ENCODE data around the gene STXBP6.

STXBP6 gene

GRCh38 chr14:25049568-25050268 is at the start of gene STXBP6:
STXBP6 (minus strand) TSS chr14:25050147; CDS start chr14:24974818, 75,329 bp downstream.
- H3K4me1 ChIP-seq (ENCODE audit: control insufficient read depth, insufficient read depth, low read length): no peaks in the 10 kb centered on the region
- peak within 1 kb of the TSS; percentile 75 for H3K4me3 ChIP-seq (ENCODE audit: low read length)
- H3K9ac ChIP-seq (ENCODE audit: low read length): peak within 1 kb of the TSS; percentile 77
- no peaks in the 10 kb centered on the region for H3K36me3 ChIP-seq (ENCODE audit: control insufficient read depth, insufficient read depth, low read length)
- H3K27me3 ChIP-seq (ENCODE audit: control insufficient read depth, insufficient read depth, low read length): peaks cover 11% of the 10 kb centered on the region
- no peaks in the 10 kb centered on the region for H3K9me3 ChIP-seq (ENCODE audit: control insufficient read depth, low read length)

- peaks cover 9% of the 10 kb centered on the region for H3K4me1 ChIP-seq (ENCODE audit: control insufficient read depth, insufficient read depth, low read length)
- H3K27me3 ChIP-seq (ENCODE audit: control insufficient read depth, insufficient read depth, low read length): no peaks in the 10 kb centered on the region
- no peaks in the 10 kb centered on the region for H3K9me3 ChIP-seq (ENCODE audit: control insufficient read depth, low read length)
- no peak overlapping the region for H3K9ac ChIP-seq (ENCODE audit: low read length)
- H3K4me3 ChIP-seq (ENCODE audit: low read length): no peak overlapping the region
- no peaks in the 10 kb centered on the region for H3K36me3 ChIP-seq (ENCODE audit: control insufficient read depth, insufficient read depth, low read length)
Measured at GRCh38 chr14:25097120-25097519, 47.2 kb upstream of the STXBP6 start.

DNA sequence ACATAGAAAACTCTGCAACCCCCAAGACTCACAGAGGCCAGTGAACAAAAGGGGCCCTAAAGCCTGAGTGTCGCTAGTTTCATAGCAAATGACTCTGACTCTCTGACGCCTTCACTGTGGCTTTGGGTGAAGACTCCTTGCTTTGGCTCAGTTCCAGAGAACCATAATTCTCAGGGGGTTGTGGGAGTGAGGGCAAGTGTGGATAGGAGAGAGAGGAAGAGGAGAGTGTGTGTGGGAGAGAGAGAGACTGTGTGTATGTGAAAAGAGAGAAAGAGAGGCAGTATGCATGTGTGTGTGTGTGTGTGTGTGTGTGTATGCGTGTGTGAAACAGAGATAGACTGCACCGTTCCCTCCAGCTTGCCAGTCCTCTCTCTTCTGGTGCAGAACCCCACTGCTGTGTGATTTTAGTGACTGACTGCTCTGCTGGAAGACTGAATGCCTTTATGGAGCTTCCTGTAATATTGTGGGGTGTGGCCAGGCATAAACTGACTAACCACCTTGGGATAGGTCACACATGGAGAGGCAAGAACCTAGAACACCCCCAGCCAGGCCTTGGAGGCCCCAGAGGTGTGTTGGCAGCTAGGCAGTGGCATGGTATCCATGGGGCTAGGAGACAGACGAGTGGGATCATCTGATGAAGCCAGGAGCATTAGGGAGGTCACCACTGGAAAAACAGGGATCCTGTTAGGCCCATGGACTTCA is 45.9 kb upstream of the STXBP6 start:
- Histone ChIP-seq H3K36me3 (ENCODE audit: control insufficient read depth, insufficient read depth, low read length) (no peaks in the 10 kb centered on the region), H3K4me3 (ENCODE audit: low read length) (no peak overlapping the region), H3K4me1 (ENCODE audit: control insufficient read depth, insufficient read depth, low read length) (peaks cover 7% of the 10 kb centered on the region), H3K9ac (ENCODE audit: low read length) (no peak overlapping the region), H3K9me3 (ENCODE audit: control insufficient read depth, low read length) (no peaks in the 10 kb centered on the region), H3K27me3 (ENCODE audit: control insufficient read depth, insufficient read depth, low read length) (no peaks in the 10 kb centered on the region)

DNA sequence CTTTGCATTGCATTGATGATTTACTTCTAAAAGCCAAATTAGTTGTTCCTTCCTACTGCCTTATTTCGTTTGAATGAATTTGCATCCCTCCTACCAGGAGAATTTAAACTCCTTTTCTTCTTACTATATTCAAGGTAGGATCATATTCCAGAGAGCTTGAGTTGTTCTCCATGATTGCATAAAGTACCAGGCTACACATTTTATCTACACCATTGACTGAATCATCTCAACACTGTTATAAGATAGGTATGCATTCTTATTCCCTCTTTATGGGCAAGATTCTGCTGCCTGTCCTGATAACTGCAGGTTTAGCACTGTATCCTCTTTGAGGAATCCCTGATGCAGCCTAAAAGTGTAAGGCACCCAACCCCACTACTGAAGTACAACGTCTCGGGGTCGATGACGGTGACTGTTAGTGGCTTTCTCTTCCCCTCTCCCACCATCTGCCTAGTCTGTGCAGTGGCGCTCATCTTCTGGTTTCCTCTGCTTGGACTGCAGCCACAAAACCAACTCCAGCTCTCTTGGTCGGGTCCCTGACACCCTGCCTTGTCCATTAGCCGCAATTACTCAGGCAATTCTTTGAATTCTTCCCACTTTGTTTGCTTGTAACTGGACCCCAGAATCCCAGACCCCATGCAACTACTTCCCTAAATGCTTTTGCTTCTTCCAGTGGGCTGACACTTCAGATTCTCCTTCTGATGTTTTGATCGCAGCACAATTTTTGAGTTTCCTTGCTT is 44.4 kb upstream of the STXBP6 start:
- Histone ChIP-seq H3K9ac (ENCODE audit: low read length) (no peak overlapping the region), H3K4me1 (ENCODE audit: control insufficient read depth, insufficient read depth, low read length) (peaks cover 7% of the 10 kb centered on the region), H3K27me3 (ENCODE audit: control insufficient read depth, insufficient read depth, low read length) (no peaks in the 10 kb centered on the region), H3K9me3 (ENCODE audit: control insufficient read depth, low read length) (no peaks in the 10 kb centered on the region), H3K36me3 (ENCODE audit: control insufficient read depth, insufficient read depth, low read length) (no peaks in the 10 kb centered on the region), H3K4me3 (ENCODE audit: low read length) (no peak overlapping the region)

- Histone ChIP-seq H3K27me3 (ENCODE audit: control insufficient read depth, insufficient read depth, low read length) (no peaks in the 10 kb centered on the region), H3K9me3 (ENCODE audit: control insufficient read depth, low read length) (no peaks in the 10 kb centered on the region), H3K36me3 (ENCODE audit: control insufficient read depth, insufficient read depth, low read length) (no peaks in the 10 kb centered on the region), H3K9ac (ENCODE audit: low read length) (no peak overlapping the region), H3K4me1 (ENCODE audit: control insufficient read depth, insufficient read depth, low read length) (peaks cover 7% of the 10 kb centered on the region), H3K4me3 (ENCODE audit: low read length) (no peak overlapping the region)
Measured at GRCh38 chr14:25092258-25092740, 42.4 kb upstream of the STXBP6 start.

- Histone ChIP-seq H3K4me3 (ENCODE audit: low read length) (no peak overlapping the region), H3K9me3 (ENCODE audit: control insufficient read depth, low read length) (no peaks in the 10 kb centered on the region), H3K4me1 (ENCODE audit: control insufficient read depth, insufficient read depth, low read length) (peaks cover 4% of the 10 kb centered on the region), H3K27me3 (ENCODE audit: control insufficient read depth, insufficient read depth, low read length) (no peaks in the 10 kb centered on the region), H3K36me3 (ENCODE audit: control insufficient read depth, insufficient read depth, low read length) (no peaks in the 10 kb centered on the region), H3K9ac (ENCODE audit: low read length) (no peak overlapping the region)
Measured at GRCh38 chr14:25090716-25091454, 40.9 kb upstream of the STXBP6 start.

GRCh38 chr14:25090256-25090655 is 40.3 kb upstream of the STXBP6 start:
- Histone ChIP-seq H3K9me3 (ENCODE audit: control insufficient read depth, low read length) (no peaks in the 10 kb centered on the region), H3K4me3 (ENCODE audit: low read length) (no peak overlapping the region), H3K27me3 (ENCODE audit: control insufficient read depth, insufficient read depth, low read length) (no peaks in the 10 kb centered on the region), H3K4me1 (ENCODE audit: control insufficient read depth, insufficient read depth, low read length) (no peaks in the 10 kb centered on the region), H3K9ac (ENCODE audit: low read length) (no peak overlapping the region), H3K36me3 (ENCODE audit: control insufficient read depth, insufficient read depth, low read length) (no peaks in the 10 kb centered on the region)

GRCh38 chr14:25089496-25089895 is 39.5 kb upstream of the STXBP6 start:
- no peaks in the 10 kb centered on the region for H3K4me1 ChIP-seq (ENCODE audit: control insufficient read depth, insufficient read depth, low read length)
- no peaks in the 10 kb centered on the region for H3K27me3 ChIP-seq (ENCODE audit: control insufficient read depth, insufficient read depth, low read length)

GRCh38 chr14:25086821-25087396 is 37.0 kb upstream of the STXBP6 start:
- Histone ChIP-seq H3K9ac (ENCODE audit: low read length) (no peak overlapping the region), H3K36me3 (ENCODE audit: control insufficient read depth, insufficient read depth, low read length) (no peaks in the 10 kb centered on the region), H3K9me3 (ENCODE audit: control insufficient read depth, low read length) (no peaks in the 10 kb centered on the region), H3K27me3 (ENCODE audit: control insufficient read depth, insufficient read depth, low read length) (no peaks in the 10 kb centered on the region), H3K4me1 (ENCODE audit: control insufficient read depth, insufficient read depth, low read length) (no peaks in the 10 kb centered on the region), H3K4me3 (ENCODE audit: low read length) (no peak overlapping the region)

More at GRCh38 chr14:25089496-25089895, 39.5 kb upstream of the STXBP6 start:
- H3K9me3 ChIP-seq (ENCODE audit: control insufficient read depth, low read length): no peaks in the 10 kb centered on the region
- no peak overlapping the region for H3K9ac ChIP-seq (ENCODE audit: low read length)
- no peak overlapping the region for H3K4me3 ChIP-seq (ENCODE audit: low read length)
- H3K36me3 ChIP-seq (ENCODE audit: control insufficient read depth, insufficient read depth, low read length): no peaks in the 10 kb centered on the region

- no peak overlapping the region for H3K4me3 ChIP-seq (ENCODE audit: low read length)
- no peak overlapping the region for H3K9ac ChIP-seq (ENCODE audit: low read length)
- H3K27me3 ChIP-seq (ENCODE audit: control insufficient read depth, insufficient read depth, low read length): no peaks in the 10 kb centered on the region
- H3K4me1 ChIP-seq (ENCODE audit: control insufficient read depth, insufficient read depth, low read length): no peaks in the 10 kb centered on the region
- no peaks in the 10 kb centered on the region for H3K9me3 ChIP-seq (ENCODE audit: control insufficient read depth, low read length)
- no peaks in the 10 kb centered on the region for H3K36me3 ChIP-seq (ENCODE audit: control insufficient read depth, insufficient read depth, low read length)
Measured at GRCh38 chr14:25086081-25086480, 36.1 kb upstream of the STXBP6 start.

- H3K36me3 ChIP-seq (ENCODE audit: control insufficient read depth, insufficient read depth, low read length): no peaks in the 10 kb centered on the region
- H3K4me1 ChIP-seq (ENCODE audit: control insufficient read depth, insufficient read depth, low read length): no peaks in the 10 kb centered on the region
- H3K4me3 ChIP-seq (ENCODE audit: low read length): no peak overlapping the region
- H3K9me3 ChIP-seq (ENCODE audit: control insufficient read depth, low read length): no peaks in the 10 kb centered on the region
- no peak overlapping the region for H3K9ac ChIP-seq (ENCODE audit: low read length)
- no peaks in the 10 kb centered on the region for H3K27me3 ChIP-seq (ENCODE audit: control insufficient read depth, insufficient read depth, low read length)
Measured at GRCh38 chr14:25080682-25081081, 30.7 kb upstream of the STXBP6 start.

All from mucosa of stomach (tissue), 1 donor.